HepG2 (cell line): ENCODE results near the gene ATF6. TPM values are rescaled to one million over a fixed set of nuclear protein-coding genes. Genes with fewer than 3 reads are reported as not detected.

Source experiments
- ARID3A ChIP-seq: IDR thresholded peaks from 2 replicates; pipeline ENCODE4 v1.6.1; 2012; ENCODE audit warnings: low read depth, low read length, improper control_type of control experiment
- BATF2 ChIP-seq: sonication (generic); formaldehyde crosslinking; IDR thresholded peaks from 2 replicates; pipeline ENCODE4 v1.8.0; 2022; ENCODE audit warnings: mild to moderate bottlenecking, missing genetic modification reagents, moderate library complexity
- CREM ChIP-seq, 2 experiments: sonication (generic) in 1 of 2; formaldehyde crosslinking in 1 of 2; IDR thresholded peaks; 2 replicates each; pipeline versions ENCODE4 v1.4.0 to v1.6.1; 2016 to 2020; ENCODE audit warnings: antibody characterized with exemption in 1 of 2, mild to moderate bottlenecking in 1 of 2, missing genetic modification reagents in 1 of 2
- CSRNP1 ChIP-seq: sonication (generic); formaldehyde crosslinking; IDR thresholded peaks from 2 replicates; pipeline ENCODE4 v1.8.1; 2023; ENCODE audit warnings: mild to moderate bottlenecking, missing genetic modification reagents
- DBP ChIP-seq: sonication (generic); formaldehyde crosslinking; IDR thresholded peaks from 2 replicates; pipeline ENCODE4 v1.4.0; 2020; ENCODE audit warnings: missing genetic modification reagents; ENCODE audit errors: not compliant biosample characterization
- FOXC1 ChIP-seq: sonication (generic); formaldehyde crosslinking; IDR thresholded peaks from 2 replicates; pipeline ENCODE4 v1.8.0; 2022; ENCODE audit warnings: mild to moderate bottlenecking, missing genetic modification reagents, borderline replicate concordance
- GZF1 ChIP-seq: sonication (generic); formaldehyde crosslinking; IDR thresholded peaks from 2 replicates; pipeline ENCODE4 v1.5.1; 2020; ENCODE audit warnings: mild to moderate bottlenecking, missing genetic modification reagents
- KLF16 ChIP-seq, 2 experiments: sonication (generic) in 1 of 2; formaldehyde crosslinking in 1 of 2; IDR thresholded peaks; 2 replicates each; pipeline versions ENCODE4 v1.6.1 to v1.8.0; 2016 to 2023; ENCODE audit warnings: missing genetic modification reagents in 2 of 2, missing compliant biosample characterization in 1 of 2
- MYC ChIP-seq: sonication (generic); formaldehyde crosslinking; IDR thresholded peaks from 2 replicates; pipeline ENCODE4 v1.9.0; 2021; ENCODE audit warnings: missing genetic modification reagents, borderline replicate concordance
- SMARCE1 ChIP-seq: fragments of 450-650 bp; IDR thresholded peaks from 2 replicates; pipeline ENCODE4 v1.6.1; 2017; ENCODE audit warnings: borderline replicate concordance
- ZBTB43 ChIP-seq: sonication (generic); formaldehyde crosslinking; conservative IDR thresholded peaks from 2 replicates; pipeline ENCODE4 v1.4.0; 2020; ENCODE audit warnings: missing genetic modification reagents
- ZNF503 ChIP-seq: sonication (generic); formaldehyde crosslinking; IDR thresholded peaks from 2 replicates; pipeline ENCODE4 v1.4.0; 2020; ENCODE audit warnings: missing genetic modification reagents
- ZNF512B ChIP-seq: sonication (generic); formaldehyde crosslinking; IDR thresholded peaks from 2 replicates; pipeline ENCODE4 v1.5.1; 2020; ENCODE audit warnings: missing genetic modification reagents, mild to moderate bottlenecking, borderline replicate concordance
- ZNF546 ChIP-seq: sonication (generic); formaldehyde crosslinking; conservative IDR thresholded peaks from 2 replicates; pipeline ENCODE4 v1.8.1; 2023; ENCODE audit warnings: mild to moderate bottlenecking, missing genetic modification reagents
- ZNF570 ChIP-seq: sonication (generic); formaldehyde crosslinking; IDR thresholded peaks from 2 replicates; pipeline ENCODE4 v1.4.0; 2020; ENCODE audit warnings: mild to moderate bottlenecking, missing genetic modification reagents, borderline replicate concordance
- polyA plus RNA-seq, 8 experiments: library from polyadenylated mRNA; depleted of rRNA in 3 of 8; stranded (reverse) in 7 of 8; unstranded in 1 of 8; fragments of >200 nt; fragmentation: Illumina TruSeq in 4 of 8; extraction: Trizol in 4 of 8; gene quantifications; 2 replicates each; pipeline versions ENCODE4 v1.2.1 to v1.2.3, GENCODE V29; 2011 to 2016; ENCODE audit warnings: low read depth in 4 of 8, missing spikeins in 1 of 8, mixed read lengths in 1 of 8; ENCODE audit not compliant: insufficient read depth in 1 of 8
- total RNA-seq, 5 experiments: library from RNA; depleted of rRNA; stranded (reverse); fragments of >200 nt; fragmentation: Illumina TruSeq; extraction: Trizol; gene quantifications; 2 replicates each; pipeline ENCODE4 v1.2.3, GENCODE V29; 2016; ENCODE audit warnings: low read depth in 1 of 5

ATF6 gene
- total and polyA plus RNA-seq, 2 of the 13 experiments (the other 11 are each of a cell fraction or from before 2014, with no cell fraction given), result 13.2 to 14.5 TPM

- no peak for TF ChIP-seq CSRNP1 (CRISPR knock-in tag)
- no peak for TF ChIP-seq ZNF570
- peak; percentile 57; the same call in 1 of the 2 replicates for TF ChIP-seq MYC (CRISPR knock-in tag)
- TF ChIP-seq ZNF546 (CRISPR knock-in tag), result no peak
- TF ChIP-seq ZNF512B (CRISPR knock-in tag), result 0 out of 2 replicates have a peak, but pooled peaks have one; percentile 35
- no peak for TF ChIP-seq SMARCE1
- TF ChIP-seq GZF1, result no peak
- TF ChIP-seq ZBTB43 (CRISPR knock-in tag), result no peak
- TF ChIP-seq ZNF503, result peak; percentile 45; the same call in 1 of the 2 replicates
- TF ChIP-seq BATF2 (CRISPR knock-in tag), result no peak
- peak in 1 of 2 experiments; percentile 92; a peak in 2 of 4 replicates for TF ChIP-seq KLF16 (CRISPR knock-in tag; IDR thresholded peaks at IDR 0.05)
- peak; percentile 96 for TF ChIP-seq CREM (IDR thresholded peaks at IDR 0.05)
- TF ChIP-seq CREM (CRISPR knock-in tag; IDR thresholded peaks at IDR 0.05), result peak; percentile 50; the same call in 1 of the 2 replicates
- no peak for TF ChIP-seq DBP (CRISPR knock-in tag)
- peak; percentile 78; the same call in 1 of the 2 replicates for TF ChIP-seq ARID3A
- 0 out of 2 replicates have a peak, but pooled peaks have one; percentile 19 for TF ChIP-seq FOXC1 (CRISPR knock-in tag)
Observed at GRCh38 chr1:161766102-161766981, at the start of gene ATF6 (continued).
